ENCODE data around the gene DCDC1. TPM values are rescaled to one million over a fixed set of nuclear protein-coding genes. Genes with fewer than 3 reads are reported as not detected.

Gene DCDC1
- total RNA-seq, 1 experiment from 2014 or later = 0.58 TPM

GRCh38 chr11:31375879-31376278 is 6.3 kb upstream of the DCDC1 start:
- intact Hi-C loops (cut with micrococcal nuclease; ENCODE audit: unreplicated experiment) = no loop called here
- Histone ChIP-seq H3K4me3 (ENCODE audit: low read depth, low read length, poor library complexity, severe bottlenecking) (no peak overlapping the region), H3K27me3 (replicated peaks; ENCODE audit: insufficient read depth, low read depth, low read length, poor library complexity) (no peaks in the 10 kb centered on the region), H3K36me3 (ENCODE audit: insufficient read depth, low read length, poor library complexity, severe bottlenecking) (peaks cover 3% of the 10 kb centered on the region), H3K4me1 (ENCODE audit: insufficient read depth, low read length, poor library complexity, severe bottlenecking) (peaks cover 7% of the 10 kb centered on the region), H3K9me3 (ENCODE audit: low read depth, low read length, poor library complexity, severe bottlenecking) (no peaks in the 10 kb centered on the region), H3K27ac (ENCODE audit: low read depth, low read length, poor library complexity, severe bottlenecking) (no peak overlapping the region)
- DNase-seq (ENCODE audit: low spot score) = no peak
- CTCF ChIA-PET = no interaction called here
- POLR2A ChIA-PET (ENCODE audit: low non-redundant PET) = no interaction called here
- TF ChIP-seq EZH2 (IDR thresholded peaks at IDR 0.05; ENCODE audit: borderline replicate concordance, low read depth, low read length, poor library complexity, severe bottlenecking) (no peak), CTCF (conservative IDR thresholded peaks at IDR 0.05; ENCODE audit: low read depth, low read length) (no peak)
- BruUV-seq (replicated peaks) = no TSS peak

- H3K4me1 ChIP-seq (ENCODE audit: insufficient read depth, low read length, poor library complexity, severe bottlenecking) = peaks cover 20% of the 10 kb centered on the region
- peaks cover 49% of the 10 kb centered on the region for H3K27me3 ChIP-seq (replicated peaks; ENCODE audit: insufficient read depth, low read depth, low read length, poor library complexity)
- intact Hi-C loops (cut with micrococcal nuclease; ENCODE audit: unreplicated experiment) = no loop called here
- no peaks in the 10 kb centered on the region for H3K9me3 ChIP-seq (ENCODE audit: low read depth, low read length, poor library complexity, severe bottlenecking)
- ChIA-PET POLR2A (ENCODE audit: low non-redundant PET) (interaction anchor here (0.6 kb wide), 1 partner anchor 239 kb away, joined by 4 read pairs; no protein-coding TSS in a partner anchor), CTCF (no interaction called here)
- TF ChIP-seq CTCF (conservative IDR thresholded peaks at IDR 0.05; ENCODE audit: low read depth, low read length) (no peak), EZH2 (IDR thresholded peaks at IDR 0.05; ENCODE audit: borderline replicate concordance, low read depth, low read length, poor library complexity, severe bottlenecking) (no peak)
- H3K36me3 ChIP-seq (ENCODE audit: insufficient read depth, low read length, poor library complexity, severe bottlenecking) = peaks cover 3% of the 10 kb centered on the region
- no TSS peak for BruUV-seq (replicated peaks)
- no peak overlapping the region for H3K27ac ChIP-seq (ENCODE audit: low read depth, low read length, poor library complexity, severe bottlenecking)
- no peak overlapping the region for H3K4me3 ChIP-seq (ENCODE audit: low read depth, low read length, poor library complexity, severe bottlenecking)
- DNase-seq (ENCODE audit: low spot score) = no peak
These were observed 2.7 kb downstream of the DCDC1 start for GRCh38 chr11:31366795-31367194.

DNA sequence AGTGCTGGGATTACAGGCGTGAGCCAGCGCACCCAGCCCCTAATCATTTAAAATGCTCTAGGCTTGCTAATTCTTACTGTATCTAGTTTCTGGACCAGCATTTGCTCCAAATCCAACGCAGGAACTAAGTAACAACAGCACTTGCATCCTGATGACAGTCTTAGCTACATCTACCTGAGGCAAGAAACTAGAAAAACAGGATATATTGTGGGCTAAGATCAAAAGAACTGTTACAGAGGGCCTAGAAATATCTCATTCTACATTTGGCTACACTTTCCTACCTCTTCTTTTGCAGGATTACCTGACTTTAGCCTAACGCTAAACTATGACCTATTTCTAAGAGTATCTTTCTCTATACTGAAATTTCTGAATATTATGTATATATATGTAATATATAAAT is 7.8 kb downstream of the DCDC1 start:
- Histone ChIP-seq H3K4me3 (ENCODE audit: low read depth, low read length, poor library complexity, severe bottlenecking) (no peak overlapping the region), H3K4me1 (ENCODE audit: insufficient read depth, low read length, poor library complexity, severe bottlenecking) (no peaks in the 10 kb centered on the region), H3K27me3 (replicated peaks; ENCODE audit: insufficient read depth, low read depth, low read length, poor library complexity) (peaks cover 58% of the 10 kb centered on the region), H3K36me3 (ENCODE audit: insufficient read depth, low read length, poor library complexity, severe bottlenecking) (no peaks in the 10 kb centered on the region), H3K27ac (ENCODE audit: low read depth, low read length, poor library complexity, severe bottlenecking) (no peak overlapping the region), H3K9me3 (ENCODE audit: low read depth, low read length, poor library complexity, severe bottlenecking) (no peaks in the 10 kb centered on the region)
- CTCF ChIA-PET = no interaction called here
- BruUV-seq (replicated peaks) = no TSS peak
- intact Hi-C loops (cut with micrococcal nuclease; ENCODE audit: unreplicated experiment) = no loop called here
- POLR2A ChIA-PET (ENCODE audit: low non-redundant PET) = no interaction called here
- no peak for TF ChIP-seq CTCF (conservative IDR thresholded peaks at IDR 0.05; ENCODE audit: low read depth, low read length)
- no peak for TF ChIP-seq EZH2 (IDR thresholded peaks at IDR 0.05; ENCODE audit: borderline replicate concordance, low read depth, low read length, poor library complexity, severe bottlenecking)
- DNase-seq (ENCODE audit: low spot score) = no peak

All from A673 (cell line).